ENCODE results near the gene ENOSF1.

The ENOSF1 gene

DNA sequence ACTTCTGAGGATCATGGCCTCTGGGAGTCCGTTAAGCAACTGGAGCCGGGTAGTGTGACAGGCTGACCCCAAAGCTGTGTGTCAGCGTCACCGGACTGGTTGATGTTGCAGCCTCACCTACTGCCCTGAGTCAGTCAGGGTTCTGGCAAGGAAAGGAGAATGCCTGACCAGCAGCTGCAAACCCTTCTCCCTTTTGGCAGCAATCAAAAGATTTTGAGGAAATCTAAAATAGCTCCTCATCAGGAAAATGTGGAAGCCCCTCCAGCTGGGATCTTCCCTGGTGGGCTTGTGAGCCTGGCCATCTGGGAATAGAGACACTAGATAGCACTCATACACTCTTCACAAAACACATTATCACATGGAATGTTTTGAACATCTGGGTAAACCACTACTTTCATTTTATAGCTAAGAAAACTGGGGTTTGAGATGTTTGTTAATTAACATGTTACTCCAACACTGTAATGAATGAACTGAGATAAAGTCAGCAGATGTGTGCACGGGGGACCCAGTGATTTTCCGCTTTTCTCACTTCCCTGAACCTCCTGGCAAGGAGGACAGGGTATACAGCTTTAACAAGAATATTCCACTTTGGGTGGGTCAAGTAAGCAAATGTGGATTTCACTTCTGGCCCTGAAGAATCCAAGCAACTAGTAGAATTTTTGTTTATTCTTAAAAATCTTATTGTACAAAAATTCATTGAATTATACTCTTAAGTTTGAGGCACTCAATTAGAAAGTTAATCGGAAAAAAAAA is 91.0 kb downstream of the ENOSF1 start:
- H3K4me1 Mint-ChIP-seq (ENCODE audit: low read depth) = no peaks in the 10 kb centered on the region
- no peaks in the 10 kb centered on the region for H3K36me3 Mint-ChIP-seq (ENCODE audit: low read depth)
- H3K9me3 Mint-ChIP-seq = no peaks in the 10 kb centered on the region
- no peak overlapping the region for H3K4me3 Mint-ChIP-seq
- H3K27ac Mint-ChIP-seq = no peak overlapping the region
- H3K27me3 Mint-ChIP-seq (ENCODE audit: low read depth) = peaks cover 28% of the 10 kb centered on the region

Measured in T-helper 1 cell treated with Interleukin-12 subunit alpha and Interleukin-12 subunit beta and Interleukin-4 antibody, amounts not matched to agents 30 μg/mL and 1 μg/mL, for 36 hours (primary cell).